ENCODE results near the gene ZNF784. TPM values are rescaled to one million over a fixed set of nuclear protein-coding genes. Genes with fewer than 3 reads are reported as not detected.

The ZNF784 gene
- total and polyA plus RNA-seq, 9 of the 15 experiments (the other 6 are each of a cell fraction or from before 2014, with no cell fraction given): 0.14 to 6.1 (median 2.1) TPM

DNA sequence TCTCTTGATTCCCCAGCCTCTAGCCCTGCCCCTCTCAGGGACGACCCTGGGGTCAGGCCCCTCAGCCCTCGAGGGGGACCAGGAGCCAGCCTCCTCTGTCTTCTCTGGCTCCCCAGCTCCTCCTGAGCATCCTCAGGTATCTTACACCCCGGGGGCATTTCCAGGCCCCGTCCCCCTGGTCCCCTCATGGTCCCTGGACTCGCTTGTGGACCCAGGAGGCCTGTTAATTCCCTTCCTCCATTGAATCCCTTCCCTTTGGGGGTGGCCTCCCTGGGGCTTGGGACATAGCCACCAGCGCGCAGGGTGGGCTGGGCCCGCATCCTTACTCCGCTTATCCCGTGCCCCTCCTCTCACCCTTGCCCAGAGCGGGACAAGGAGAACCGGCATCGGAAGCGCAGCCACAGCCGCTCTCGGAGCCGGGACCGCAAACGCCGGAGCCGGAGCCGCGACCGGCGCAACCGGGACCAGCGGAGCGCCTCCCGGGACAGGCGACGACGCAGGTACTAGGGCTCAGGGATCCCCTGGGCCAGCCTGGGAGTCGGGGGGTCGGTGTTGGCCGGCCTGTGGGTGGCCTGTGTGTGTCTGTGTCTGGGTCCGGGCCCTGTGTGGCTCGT, 34.6 kb upstream of the ZNF784 start:
- peaks cover 90% of the 10 kb centered on the region for H3K79me2 ChIP-seq (ENCODE audit: control insufficient read depth, insufficient read depth, low read length)
- in situ Hi-C loops (cut with MboI): no loop called here
- no peak for ATAC-seq
- no peak for DNase-seq (ENCODE audit: extremely low read depth in 1 of 4, low spot score in 3 of 4)
- intact Hi-C loops (cut with micrococcal nuclease): no loop called here
- H3K36me3 ChIP-seq (ENCODE audit: control insufficient read depth, insufficient read depth, low read length): peaks cover 84% of the 10 kb centered on the region
- H3K9me3 ChIP-seq (replicated peaks; ENCODE audit: control insufficient read depth, insufficient read depth, low read depth, low read length): no peaks in the 10 kb centered on the region
- no peak overlapping the region for H3K27ac ChIP-seq (ENCODE audit: extremely low read depth, low read depth, low read length)
- H3K4me1 ChIP-seq (replicated peaks in 1 of 2; ENCODE audit: control insufficient read depth in 2 of 2, insufficient read depth in 2 of 2, low read length in 2 of 2): peaks cover 20 to 26% of the 10 kb centered on the region in 2 experiments; a peak in 4 of 5 replicates
- FAIRE-seq: no peak
- ChIA-PET POLR2A (interaction anchor here (0.6 to 3.5 kb wide), 2 partner anchors 8 to 275 kb away, joined by 3 to 21 read pairs; no protein-coding TSS in a partner anchor), CTCF (ENCODE audit: low intra/inter-chr PET ratio) (no interaction called here)
- peak overlapping the region in 1 of 2 experiments; percentile 57; a peak in 2 of 4 replicates for H3K9ac ChIP-seq (ENCODE audit: insufficient read depth in 1 of 2, low read depth in 2 of 2, low read length in 2 of 2)
- 91% methylated on average over 23 of the region's 37 CpGs for WGBS (ENCODE audit: insufficient coverage, low coverage, missing lambda C conversion rate)
- H3K4me2 ChIP-seq (ENCODE audit: insufficient read depth, low read length): 0 out of 2 replicates have a peak overlapping the region, but pooled peaks have one; percentile 99
- H4K20me1 ChIP-seq (replicated peaks; ENCODE audit: control insufficient read depth, insufficient read depth, low read length): peaks cover 61% of the 10 kb centered on the region
- BruUV-seq (replicated peaks): no TSS peak
- no peak overlapping the region for H3K4me3 ChIP-seq
- H3K27me3 ChIP-seq (ENCODE audit: control insufficient read depth in 2 of 2, insufficient read depth in 2 of 2, low read length in 2 of 2): no peaks in the 10 kb centered on the region
- peaks cover 10% of the 10 kb centered on the region for H3K9me1 ChIP-seq (ENCODE audit: control insufficient read depth, insufficient read depth, low read length)
- H2AFZ ChIP-seq (ENCODE audit: low read depth, low read length): no peak overlapping the region
- TF ChIP-seq, protein P1, sequence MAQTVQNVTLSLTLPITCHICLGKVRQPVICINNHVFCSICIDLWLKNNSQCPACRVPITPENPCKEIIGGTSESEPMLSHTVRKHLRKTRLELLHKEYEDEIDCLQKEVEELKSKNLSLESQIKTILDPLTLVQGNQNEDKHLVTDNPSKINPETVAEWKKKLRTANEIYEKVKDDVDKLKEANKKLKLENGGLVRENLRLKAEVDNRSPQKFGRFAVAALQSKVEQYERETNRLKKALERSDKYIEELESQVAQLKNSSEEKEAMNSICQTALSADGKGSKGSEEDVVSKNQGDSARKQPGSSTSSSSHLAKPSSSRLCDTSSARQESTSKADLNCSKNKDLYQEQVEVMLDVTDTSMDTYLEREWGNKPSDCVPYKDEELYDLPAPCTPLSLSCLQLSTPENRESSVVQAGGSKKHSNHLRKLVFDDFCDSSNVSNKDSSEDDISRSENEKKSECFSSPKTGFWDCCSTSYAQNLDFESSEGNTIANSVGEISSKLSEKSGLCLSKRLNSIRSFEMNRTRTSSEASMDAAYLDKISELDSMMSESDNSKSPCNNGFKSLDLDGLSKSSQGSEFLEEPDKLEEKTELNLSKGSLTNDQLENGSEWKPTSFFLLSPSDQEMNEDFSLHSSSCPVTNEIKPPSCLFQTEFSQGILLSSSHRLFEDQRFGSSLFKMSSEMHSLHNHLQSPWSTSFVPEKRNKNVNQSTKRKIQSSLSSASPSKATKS (CRISPR knock-in tag; IDR thresholded peaks at IDR 0.05): no peak
- TF ChIP-seq SMARCA5 (IDR thresholded peaks at IDR 0.05) (no peak), RBFOX2 (IDR thresholded peaks at IDR 0.05; ENCODE audit: low read depth, low read length) (peak; percentile 63), RBM25 (IDR thresholded peaks at IDR 0.05; ENCODE audit: low read depth, low read length, severe bottlenecking) (no peak), POLR2G (IDR thresholded peaks at IDR 0.05; ENCODE audit: low read depth, low read length) (peak; percentile 50), RBM15 (IDR thresholded peaks at IDR 0.05; ENCODE audit: insufficient read depth, low read length) (no peak)

Data from K562 (cell line).